GM23338 (cell line): ENCODE results near the gene PSEN2.

Source experiments
- CREB1 ChIP-seq: fragments of 250-450 bp; sonication (Bioruptor Pico); IDR thresholded peaks from 2 replicates; pipeline ENCODE4 v1.5.0; 2020; ENCODE audit warnings: low read depth, mild to moderate bottlenecking, moderate library complexity
- EZH2 ChIP-seq: fragments of 200-600 bp; sonication (generic); IDR thresholded peaks from one replicate; pipeline ENCODE4 v1.8.0; 2017; ENCODE audit warnings: antibody characterized with exemption, mild to moderate bottlenecking, low read depth; ENCODE audit not compliant: unreplicated experiment
- EZH2phosphoT487 ChIP-seq: fragments of 200-600 bp; sonication (generic); IDR thresholded peaks from one replicate; pipeline ENCODE4 v1.8.1; 2018; ENCODE audit warnings: antibody characterized with exemption; ENCODE audit not compliant: unreplicated experiment
- JUNB ChIP-seq: IDR thresholded peaks from one replicate; pipeline ENCODE4 v1.6.1; 2016; ENCODE audit warnings: antibody characterized with exemption; ENCODE audit not compliant: unreplicated experiment
- NANOG ChIP-seq: IDR thresholded peaks from 2 replicates; pipeline ENCODE4 v1.6.1; 2016; ENCODE audit warnings: antibody characterized with exemption, borderline replicate concordance
- POLR2AphosphoS5 ChIP-seq: IDR thresholded peaks from 2 replicates; pipeline ENCODE4 v1.6.1; 2016; ENCODE audit warnings: antibody characterized with exemption, low read depth
- REST ChIP-seq: IDR thresholded peaks from one replicate; pipeline ENCODE4 v1.6.1; 2018; ENCODE audit warnings: antibody characterized with exemption; ENCODE audit not compliant: unreplicated experiment
- ZNF114 ChIP-seq: fragments of 250-450 bp; sonication (Bioruptor Pico); IDR thresholded peaks from 2 replicates; pipeline ENCODE4 v1.5.0; 2020; ENCODE audit warnings: mild to moderate bottlenecking, moderate library complexity
- TF ChIP-seq, protein P1 (sequence below), 2 experiments: fragments of 200-600 bp in 1 of 2; sonication (generic) in 1 of 2; conservative IDR thresholded peaks; 2 replicates each; pipeline versions ENCODE4 v1.5.1 to v1.6.1; 2016 to 2017; ENCODE audit warnings: antibody characterized with exemption in 2 of 2, low read depth in 2 of 2, mild to moderate bottlenecking in 2 of 2, moderate library complexity in 1 of 2

DNA sequence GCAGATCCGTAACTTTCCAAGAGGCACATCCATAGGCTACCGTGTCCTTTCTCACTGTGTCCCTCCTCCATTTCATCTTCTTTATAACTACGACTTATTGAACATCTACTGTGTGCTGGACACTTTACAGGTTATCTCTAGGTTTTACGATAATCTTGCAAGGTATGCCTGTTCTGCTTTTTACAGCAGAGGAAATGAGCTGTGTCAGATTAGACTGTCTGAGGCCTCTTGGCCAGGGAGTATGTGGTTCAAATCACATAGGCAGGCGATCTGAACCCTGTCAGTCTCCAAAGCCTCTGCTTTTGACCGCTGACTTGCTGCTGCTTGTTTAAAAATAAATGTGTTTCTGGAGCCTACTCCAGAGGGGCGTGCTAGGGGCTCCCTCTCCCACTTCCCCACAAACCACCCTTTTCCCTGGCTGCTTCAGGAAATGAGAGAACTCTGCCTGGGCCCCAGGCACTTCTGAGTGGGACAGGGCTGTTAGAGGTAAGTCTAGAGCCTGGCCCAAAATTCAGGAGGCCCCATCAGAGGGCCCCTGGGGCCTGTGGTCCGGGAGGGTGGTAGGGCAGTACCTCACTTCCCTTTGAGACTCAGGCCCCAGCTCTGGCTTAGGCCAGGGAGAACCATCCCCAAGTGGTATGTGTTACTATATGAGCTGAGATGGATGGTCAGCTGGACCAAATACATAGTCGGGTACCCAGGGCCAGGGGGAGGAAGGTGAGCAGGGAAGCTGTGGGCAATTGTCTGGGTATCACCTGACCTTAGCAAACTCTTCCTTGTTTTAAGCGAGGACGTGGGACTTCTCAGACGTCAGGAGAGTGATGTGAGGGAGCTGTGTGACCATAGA is 4.4 kb downstream of the PSEN2 start:
- TF ChIP-seq, protein P1, sequence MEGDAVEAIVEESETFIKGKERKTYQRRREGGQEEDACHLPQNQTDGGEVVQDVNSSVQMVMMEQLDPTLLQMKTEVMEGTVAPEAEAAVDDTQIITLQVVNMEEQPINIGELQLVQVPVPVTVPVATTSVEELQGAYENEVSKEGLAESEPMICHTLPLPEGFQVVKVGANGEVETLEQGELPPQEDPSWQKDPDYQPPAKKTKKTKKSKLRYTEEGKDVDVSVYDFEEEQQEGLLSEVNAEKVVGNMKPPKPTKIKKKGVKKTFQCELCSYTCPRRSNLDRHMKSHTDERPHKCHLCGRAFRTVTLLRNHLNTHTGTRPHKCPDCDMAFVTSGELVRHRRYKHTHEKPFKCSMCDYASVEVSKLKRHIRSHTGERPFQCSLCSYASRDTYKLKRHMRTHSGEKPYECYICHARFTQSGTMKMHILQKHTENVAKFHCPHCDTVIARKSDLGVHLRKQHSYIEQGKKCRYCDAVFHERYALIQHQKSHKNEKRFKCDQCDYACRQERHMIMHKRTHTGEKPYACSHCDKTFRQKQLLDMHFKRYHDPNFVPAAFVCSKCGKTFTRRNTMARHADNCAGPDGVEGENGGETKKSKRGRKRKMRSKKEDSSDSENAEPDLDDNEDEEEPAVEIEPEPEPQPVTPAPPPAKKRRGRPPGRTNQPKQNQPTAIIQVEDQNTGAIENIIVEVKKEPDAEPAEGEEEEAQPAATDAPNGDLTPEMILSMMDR (conservative IDR thresholded peaks at IDR 0.05; ENCODE audit: low read depth in 2 of 2): no peak
- TF ChIP-seq NANOG: no peak
- no peak for TF ChIP-seq CREB1 (CRISPR knock-in tag)
- TF ChIP-seq POLR2AphosphoS5: no peak
- no peak for TF ChIP-seq EZH2
- no peak for TF ChIP-seq REST
- TF ChIP-seq EZH2phosphoT487: no peak
- TF ChIP-seq JUNB: no peak
- TF ChIP-seq ZNF114 (CRISPR knock-in tag): no peak
